ENCODE results near the gene CLEC1A. TPM values are rescaled to one million over a fixed set of nuclear protein-coding genes. Genes with fewer than 3 reads are reported as not detected.

Gene CLEC1A
- polyA plus RNA-seq, 1 of the 3 experiments (the other 2 are of a cell fraction) = not detected

GRCh38 chr12:10088031-10088430, 10.8 kb downstream of the CLEC1A start:
- Histone ChIP-seq H3K79me2 (ENCODE audit: insufficient read depth) (no peaks in the 10 kb centered on the region), H3K9ac (no peak overlapping the region), H3F3A (replicated peaks; ENCODE audit: insufficient read depth) (no peaks in the 10 kb centered on the region), H3K27ac (ENCODE audit: low read depth in 2 of 2, low read length in 1 of 2) (no peak overlapping the region), H2AFZ (ENCODE audit: low read depth) (no peak overlapping the region), H3K27me3 (ENCODE audit: insufficient read depth) (0 out of 2 replicates have a peak, but pooled peaks cover 4% of the 10 kb centered on the region), H3K9me2 (no peaks in the 10 kb centered on the region), H3K4me2 (no peak overlapping the region), H4K20me1 (ENCODE audit: insufficient read depth) (no peaks in the 10 kb centered on the region), H3K4me1 (ENCODE audit: control insufficient read depth in 1 of 2, insufficient read depth in 2 of 2, low read depth in 1 of 2, low read length in 1 of 2) (no peaks in the 10 kb centered on the region), H3K9me3 (no peaks in the 10 kb centered on the region), H3K36me3 (replicated peaks in 1 of 2; ENCODE audit: control insufficient read depth in 1 of 2, insufficient read depth in 2 of 2, low read length in 1 of 2) (no peaks in the 10 kb centered on the region), H3K4me3 (ENCODE audit: low read depth in 2 of 2, low read length in 1 of 2) (no peak overlapping the region)
- POLR2A ChIA-PET = no interaction called here
- no peak for DNase-seq
- CTCF ChIA-PET = no interaction called here
- TF ChIP-seq RAD21 (IDR thresholded peaks at IDR 0.05; ENCODE audit: low read length) (no peak), ELF1 (IDR thresholded peaks at IDR 0.05) (no peak), USF1 (IDR thresholded peaks at IDR 0.05; ENCODE audit: borderline replicate concordance, low read depth) (no peak), EZH2phosphoT487 (IDR thresholded peaks at IDR 0.05; ENCODE audit: borderline replicate concordance, low read depth) (no peak)

- Histone ChIP-seq H4K20me1 (ENCODE audit: insufficient read depth) (no peaks in the 10 kb centered on the region), H3F3A (replicated peaks; ENCODE audit: insufficient read depth) (no peaks in the 10 kb centered on the region), H3K27ac (ENCODE audit: low read depth in 2 of 2, low read length in 1 of 2) (no peak overlapping the region), H3K27me3 (ENCODE audit: insufficient read depth) (0 out of 2 replicates have a peak, but pooled peaks cover 4% of the 10 kb centered on the region), H3K4me2 (no peak overlapping the region), H3K9me3 (no peaks in the 10 kb centered on the region), H3K4me1 (ENCODE audit: control insufficient read depth in 1 of 2, insufficient read depth in 2 of 2, low read depth in 1 of 2, low read length in 1 of 2) (no peaks in the 10 kb centered on the region), H3K9me2 (no peaks in the 10 kb centered on the region), H3K9ac (no peak overlapping the region), H2AFZ (ENCODE audit: low read depth) (no peak overlapping the region), H3K4me3 (ENCODE audit: low read depth in 2 of 2, low read length in 1 of 2) (no peak overlapping the region), H3K36me3 (replicated peaks in 1 of 2; ENCODE audit: control insufficient read depth in 1 of 2, insufficient read depth in 2 of 2, low read length in 1 of 2) (no peaks in the 10 kb centered on the region), H3K79me2 (ENCODE audit: insufficient read depth) (no peaks in the 10 kb centered on the region)
- DNase-seq = no peak
- CTCF ChIA-PET = interaction anchor here (1.4 kb wide), 1 partner anchor 67 kb away, joined by 3 read pairs; no protein-coding TSS in a partner anchor
- 14% methylated on average over 3 of the region's 3 CpGs for WGBS (ENCODE audit: low lambda C conversion rate)
- POLR2A ChIA-PET = no interaction called here
- TF ChIP-seq CHD2 (IDR thresholded peaks at IDR 0.05; ENCODE audit: low read length, partially characterized antibody) (no peak), SMC3 (IDR thresholded peaks at IDR 0.05; ENCODE audit: low read depth, low read length) (no peak), ZBTB33 (IDR thresholded peaks at IDR 0.05; ENCODE audit: borderline replicate concordance, low read depth) (no peak), POLR2AphosphoS5 (IDR thresholded peaks at IDR 0.05; ENCODE audit: low read depth, low read length) (no peak), MEF2A (IDR thresholded peaks at IDR 0.05; ENCODE audit: borderline replicate concordance, low read depth) (no peak), TCF12 (IDR thresholded peaks at IDR 0.05) (no peak), EZH2phosphoT487 (IDR thresholded peaks at IDR 0.05; ENCODE audit: borderline replicate concordance, low read depth) (no peak), MAX (IDR thresholded peaks at IDR 0.05; ENCODE audit: low read depth) (no peak), TAF1 (IDR thresholded peaks at IDR 0.05; ENCODE audit: borderline replicate concordance, low read depth, low read length) (no peak), ELF1 (IDR thresholded peaks at IDR 0.05) (no peak), EP300 (IDR thresholded peaks at IDR 0.05; ENCODE audit: borderline replicate concordance in 1 of 2, low read depth in 1 of 2, low read length in 1 of 2) (no peak), CTCF (IDR thresholded peaks at IDR 0.05) (no peak)
These were observed 12.4 kb downstream of the CLEC1A start for GRCh38 chr12:10086387-10086786.
